Stimulated activated CD8-positive, alpha-beta memory T cell treated with anti-CD3 and anti-CD28 coated beads, Interleukin-2, amount 100 ng/mL, for 1 hour (primary cell): Measurements from ENCODE around the gene NUDT11.
"Not testable (repeated sequence)": the region's sequence is repeated elsewhere in the genome, so short reads cannot be mapped to it uniquely, and the experiment has no call there.

Source experiments
- DNase-seq, 2 donors: peaks; one replicate each; pipeline ENCODE4 v3.0.0-alpha.2; 2020; ENCODE audit warnings: low read depth in 2 of 2

The NUDT11 gene

DNA sequence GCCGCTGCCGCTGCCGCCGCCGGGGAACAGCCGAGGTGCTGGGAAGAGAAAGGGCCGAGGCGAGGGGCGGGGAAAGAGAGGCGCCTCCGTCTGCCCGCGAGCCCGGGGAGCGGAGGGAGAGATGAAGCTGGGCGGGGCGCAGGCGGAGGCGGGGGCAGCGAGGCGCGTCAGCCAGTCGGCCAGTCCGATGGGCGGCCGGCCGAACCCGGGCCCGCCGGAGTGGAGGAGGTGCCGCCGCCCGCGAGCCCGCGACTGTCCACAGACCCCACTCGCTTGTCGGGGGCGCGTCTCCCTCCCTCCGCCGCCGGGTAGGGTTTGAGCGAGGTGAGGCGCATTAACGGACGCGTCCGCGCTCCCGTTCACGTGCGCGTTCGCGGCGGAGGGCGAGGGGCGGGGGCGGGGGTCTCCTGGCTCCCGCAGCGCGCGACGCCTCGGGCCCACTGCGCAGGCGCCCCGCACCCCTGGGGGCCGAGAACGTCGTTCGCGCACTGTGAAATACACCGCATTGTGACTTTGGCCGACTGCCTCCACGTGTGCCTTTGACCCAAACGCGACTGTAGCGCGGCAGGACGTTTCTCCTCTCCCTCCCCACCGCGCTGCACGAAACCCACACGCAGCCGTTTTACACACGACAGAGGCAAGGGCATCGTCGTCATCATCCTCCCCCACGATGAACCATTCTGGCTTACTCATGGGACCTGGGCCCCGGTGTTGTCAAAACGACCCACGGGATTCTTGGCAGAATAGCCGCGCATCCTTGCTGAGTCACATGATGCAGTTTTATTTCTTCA, at the start of gene NUDT11:
Gene NUDT11 (minus strand): TSS at position 92 of the 791 bp plus-strand sequence. CDS start 148 bp downstream, outside the sequence.
- DNase-seq: no peak

DNA sequence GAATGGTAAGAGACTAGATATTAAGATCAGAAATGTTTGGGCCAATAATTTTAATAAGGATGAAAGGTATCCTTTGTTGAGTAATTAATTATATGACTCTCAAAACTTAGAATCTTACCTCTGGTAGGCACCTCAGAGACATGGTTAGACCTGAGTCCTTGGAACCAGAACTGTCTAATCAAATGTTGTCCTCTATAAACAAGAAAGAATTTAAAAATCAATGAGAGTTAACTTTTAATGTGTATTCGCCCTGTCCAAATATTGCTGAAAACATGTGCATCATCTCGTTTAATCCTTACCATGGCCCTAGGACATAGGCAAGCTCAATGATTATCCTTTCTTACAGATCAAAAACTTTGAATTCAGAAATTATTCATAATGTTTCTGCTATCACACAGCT, 24.0 kb upstream of the NUDT11 start:
- DNase-seq: no peak

DNA sequence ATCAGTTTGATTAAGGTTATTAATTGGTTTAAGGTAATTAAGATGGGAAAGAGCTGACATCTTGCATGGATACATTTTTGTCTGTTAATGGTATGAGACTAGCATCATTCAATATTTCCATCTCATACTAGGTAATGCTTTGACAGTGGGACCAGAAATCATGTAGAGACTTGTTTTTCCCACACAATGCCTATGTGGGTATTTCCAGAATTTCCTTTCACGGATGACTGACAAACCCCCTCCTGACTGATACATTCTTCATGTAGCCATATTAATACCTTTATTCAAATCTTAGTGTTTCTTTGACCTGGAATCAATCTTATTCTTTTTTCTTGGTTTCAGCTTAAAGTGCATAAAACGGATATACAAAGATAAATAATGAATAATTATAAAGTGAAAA, 22.7 kb upstream of the NUDT11 start:
- not testable (repeated sequence) for DNase-seq

DNA sequence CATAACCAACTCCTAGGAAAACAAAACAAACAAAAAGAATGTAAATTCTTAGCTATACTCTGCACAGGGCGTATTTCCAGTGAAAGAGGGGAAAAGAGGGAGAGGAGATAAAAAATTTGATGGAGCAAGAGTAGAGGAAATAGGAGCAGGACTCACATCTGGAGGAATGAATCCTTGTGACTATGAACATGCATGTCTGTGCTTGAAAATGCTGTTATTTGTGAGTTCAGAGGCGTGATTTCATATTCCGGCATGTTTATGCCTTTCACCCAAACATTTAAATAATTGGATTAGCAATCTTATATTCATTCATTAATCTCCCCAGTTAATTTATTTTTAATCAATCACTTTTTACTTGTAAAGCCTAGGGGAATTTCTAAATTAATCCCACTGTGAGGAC, 11.2 kb upstream of the NUDT11 start:
- no peak for DNase-seq

DNA sequence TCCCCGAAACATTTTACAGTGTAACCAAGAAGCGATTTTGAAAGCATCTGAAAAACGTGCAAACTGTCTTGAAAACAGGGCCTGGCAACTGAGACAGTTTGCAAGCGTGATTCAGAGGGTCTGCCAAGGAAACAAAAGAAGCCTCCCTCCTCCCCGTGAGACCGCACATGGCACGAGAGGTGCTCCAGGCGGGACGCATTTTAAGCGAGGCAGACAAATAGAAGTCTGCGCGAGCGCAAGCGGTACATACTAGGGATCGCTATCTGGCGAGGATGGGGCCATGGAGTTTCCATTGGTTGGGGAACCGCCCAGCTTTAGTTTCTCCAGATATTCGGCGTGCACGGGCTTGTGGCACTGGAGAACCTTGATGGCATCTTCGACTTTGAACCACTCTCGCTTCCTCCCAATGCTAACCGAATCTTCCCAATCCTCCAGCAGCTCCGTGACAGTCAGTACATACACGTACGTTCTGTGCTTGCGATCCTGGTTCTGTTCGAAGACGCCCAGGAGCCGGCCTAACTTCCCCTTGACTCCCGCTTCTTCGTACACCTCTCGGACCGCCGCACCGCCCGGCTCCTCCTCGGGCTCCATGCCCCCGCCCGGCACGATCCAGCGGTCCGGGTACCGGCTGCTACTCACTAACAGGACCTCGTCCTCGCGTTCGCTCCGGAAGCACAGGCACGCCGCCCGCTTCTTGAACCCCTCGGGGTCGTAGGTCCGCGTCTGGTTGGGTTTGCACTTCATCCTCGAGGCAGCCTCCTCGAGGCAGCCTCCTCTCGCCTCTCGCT, 497 bp downstream of the NUDT11 start:
- DNase-seq: not testable (repeated sequence)

DNA sequence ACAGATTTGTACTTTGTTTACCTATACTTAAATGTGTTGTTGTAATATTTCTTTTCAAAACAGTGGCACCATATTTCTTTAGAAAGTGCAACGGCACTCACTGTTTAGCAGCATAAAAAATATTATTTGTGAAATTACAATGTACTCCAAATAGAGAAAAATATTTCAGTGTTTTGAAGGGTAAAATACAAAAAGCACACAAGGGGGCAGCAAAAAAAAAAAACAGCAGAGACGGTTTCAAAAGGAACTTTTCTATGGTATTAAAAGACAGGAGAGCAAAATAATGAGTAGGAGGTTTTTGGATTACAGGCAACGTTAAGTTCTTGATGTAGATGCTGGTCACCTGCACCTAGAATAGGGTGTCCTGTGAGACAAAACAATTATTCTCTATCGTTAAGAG, 2.0 kb downstream of the NUDT11 start:
- no peak for DNase-seq

DNA sequence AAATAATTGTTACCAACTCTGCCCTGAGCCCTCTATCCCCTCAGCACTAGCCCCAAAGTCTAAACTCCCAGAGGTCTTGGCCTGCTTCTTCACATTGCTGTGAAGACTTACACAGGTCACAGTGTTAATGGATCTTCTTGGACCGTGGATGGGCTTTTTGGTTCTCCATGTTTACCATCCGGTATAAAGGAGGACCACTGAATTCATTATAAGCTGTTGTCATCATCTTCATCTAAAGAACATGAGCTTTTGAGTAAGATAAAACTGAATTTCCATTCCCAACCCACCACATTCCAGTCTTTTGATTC, 8.5 kb downstream of the NUDT11 start:
- DNase-seq: no peak

DNA sequence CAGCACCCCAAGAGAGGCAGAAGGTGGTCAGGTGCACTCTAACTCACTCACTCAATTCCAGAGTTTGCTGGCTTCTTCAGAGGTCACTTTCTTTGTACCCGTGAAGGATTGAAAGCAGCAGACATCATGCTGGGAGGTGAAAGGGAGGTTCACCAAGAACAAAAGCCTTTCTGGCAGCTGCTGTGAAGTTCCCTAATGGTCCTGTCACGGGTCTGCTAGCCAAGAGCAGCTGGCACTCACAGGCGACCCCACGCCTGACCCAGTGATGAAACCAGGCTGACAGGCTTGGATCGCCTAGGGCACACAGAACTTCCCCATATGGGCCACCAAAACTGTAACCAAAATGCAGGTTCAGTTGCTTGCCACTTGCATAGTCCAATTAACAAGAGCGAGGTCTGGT, 11.8 kb downstream of the NUDT11 start:
- no peak for DNase-seq

DNA sequence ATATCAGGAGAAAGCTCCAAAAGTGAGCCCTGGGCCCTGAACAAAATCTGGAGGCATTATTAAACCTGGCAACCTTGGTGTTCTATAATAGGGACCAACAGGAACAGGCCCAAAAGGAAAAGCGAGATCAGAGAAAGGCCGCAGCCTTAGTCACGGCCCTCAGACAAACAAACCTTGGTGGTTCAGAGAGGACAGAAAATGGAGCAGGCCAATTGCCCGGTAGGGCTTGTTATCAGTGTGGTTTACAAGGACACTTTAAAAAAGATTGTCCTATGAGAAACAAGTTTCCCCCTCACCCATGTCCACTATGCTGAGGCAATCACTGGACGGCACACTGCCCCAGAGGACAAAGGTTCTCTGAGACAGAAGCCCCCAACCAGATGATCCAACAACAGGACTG, 14.0 kb downstream of the NUDT11 start:
- DNase-seq: not testable (repeated sequence)

DNA sequence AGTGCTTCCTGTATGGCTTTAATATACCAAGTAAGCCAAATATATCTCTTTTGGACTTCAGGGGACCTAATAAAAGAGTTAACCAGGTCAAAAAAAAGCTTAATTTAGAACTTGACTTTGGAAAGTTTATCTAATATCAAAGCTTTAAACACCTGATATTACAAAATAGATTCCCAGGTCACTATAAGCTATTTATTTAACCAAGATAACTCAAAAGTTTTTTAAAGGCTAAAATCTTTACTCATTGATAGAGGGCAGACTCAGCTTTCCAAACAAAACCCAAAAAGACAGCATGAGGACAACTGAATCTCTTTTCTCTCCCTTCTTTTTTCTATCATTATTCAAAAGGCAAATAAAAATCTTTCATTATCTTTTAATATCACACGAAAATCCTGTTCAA, 19.5 kb downstream of the NUDT11 start:
- DNase-seq: no peak

DNA sequence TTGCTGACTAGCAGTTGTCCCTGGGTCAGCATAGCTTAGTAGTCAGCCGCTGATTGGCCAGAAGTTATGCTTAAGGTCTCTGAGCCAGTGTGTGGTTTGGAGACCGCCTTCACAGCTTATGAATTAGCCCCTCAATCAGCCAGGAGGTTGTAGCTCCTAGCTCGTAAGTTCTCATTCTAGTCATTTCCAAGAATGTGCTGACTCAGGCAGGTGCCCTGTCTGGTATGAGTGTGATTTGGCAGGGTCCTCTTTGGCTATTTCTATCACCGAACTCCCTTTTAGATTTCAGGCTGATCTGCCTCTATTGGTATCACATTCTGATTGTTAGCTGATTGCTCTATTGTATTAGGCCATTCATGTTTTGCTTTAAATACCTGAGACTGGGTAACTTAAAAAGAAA, 33.1 kb downstream of the NUDT11 start:
- DNase-seq: no peak

DNA sequence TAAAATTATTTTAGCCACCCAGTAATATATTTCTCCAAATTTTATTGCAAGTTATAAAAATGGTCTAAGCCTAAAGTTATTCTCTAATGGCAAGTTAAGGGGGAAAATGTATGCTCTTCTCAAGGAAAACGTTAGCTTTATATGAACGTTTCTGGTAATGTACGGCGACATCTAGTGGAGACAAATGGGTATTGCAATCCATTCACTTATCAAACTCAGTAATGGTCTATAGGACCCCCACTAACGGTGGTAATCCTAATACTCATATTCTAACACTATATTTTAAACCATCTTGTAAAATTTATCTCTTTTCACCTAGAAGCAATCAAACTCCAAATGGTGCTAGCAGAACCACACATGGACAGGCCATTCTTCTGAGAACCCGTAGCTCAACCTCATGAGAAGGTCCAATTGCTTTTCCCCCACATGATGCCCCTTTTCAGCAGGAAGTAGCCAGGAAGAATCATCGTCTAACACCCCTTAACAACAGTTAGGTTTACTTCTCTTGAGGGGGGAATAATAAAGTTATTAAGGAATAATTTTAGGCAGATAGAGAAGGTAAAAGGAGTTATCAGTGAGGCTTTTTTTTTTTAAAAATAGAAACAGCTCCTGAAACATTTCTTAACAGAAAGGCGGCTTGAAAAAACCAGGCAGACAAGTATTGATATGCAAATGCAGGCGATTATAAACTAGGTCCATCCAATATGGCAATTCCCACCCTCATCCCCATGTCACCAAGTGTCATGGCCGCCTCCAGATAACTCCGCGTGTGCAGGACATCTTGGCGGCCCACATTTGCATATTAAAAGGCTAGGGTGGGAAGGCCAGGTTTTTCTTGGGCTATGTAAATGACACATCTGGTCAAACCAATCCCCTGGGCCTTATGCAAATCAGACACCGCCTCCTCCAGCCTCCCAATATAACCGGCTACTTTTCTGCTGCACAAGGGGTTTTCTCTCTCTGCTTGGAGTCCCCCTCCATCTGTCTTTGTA, 35.0 kb downstream of the NUDT11 start:
- DNase-seq: no peak

DNA sequence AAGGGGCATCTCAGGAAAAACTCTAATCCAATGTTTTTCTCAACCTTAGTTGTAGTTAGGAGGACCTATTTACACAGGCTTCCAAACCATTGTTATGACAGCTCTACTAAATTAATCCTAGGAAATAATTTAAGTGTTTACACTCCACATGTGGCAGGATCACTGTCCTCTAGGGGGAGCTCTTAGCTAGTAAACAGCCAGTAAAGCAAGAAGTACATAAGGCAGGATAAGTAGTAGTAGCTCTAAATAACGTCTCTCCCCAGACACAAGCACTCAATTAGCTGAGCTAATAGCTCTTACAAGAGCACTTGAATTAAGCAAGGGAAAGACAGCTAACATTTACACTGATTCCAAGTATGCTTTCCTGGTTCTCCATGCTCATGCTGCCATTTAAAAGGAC, 37.3 kb downstream of the NUDT11 start:
- no peak for DNase-seq

DNA sequence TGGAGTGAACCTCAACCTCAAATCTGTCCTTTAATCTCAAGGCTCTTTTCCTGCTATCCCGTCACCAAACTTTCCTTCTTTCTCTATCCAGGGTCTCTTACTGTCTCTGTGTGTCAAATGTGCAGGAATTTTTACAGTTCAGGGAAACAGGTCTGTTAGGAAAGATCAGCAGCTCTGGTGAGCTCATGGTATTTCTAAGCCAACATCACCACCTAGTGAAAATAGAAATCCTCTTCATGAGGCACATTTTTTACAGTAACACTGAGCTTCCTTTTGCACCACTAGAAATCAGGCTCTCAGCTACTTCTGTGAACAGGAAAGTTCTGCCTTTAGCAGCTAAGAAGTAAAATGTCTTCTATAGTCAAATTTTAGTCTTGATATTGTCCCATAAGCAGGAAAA, 39.6 kb downstream of the NUDT11 start:
- no peak for DNase-seq

DNA sequence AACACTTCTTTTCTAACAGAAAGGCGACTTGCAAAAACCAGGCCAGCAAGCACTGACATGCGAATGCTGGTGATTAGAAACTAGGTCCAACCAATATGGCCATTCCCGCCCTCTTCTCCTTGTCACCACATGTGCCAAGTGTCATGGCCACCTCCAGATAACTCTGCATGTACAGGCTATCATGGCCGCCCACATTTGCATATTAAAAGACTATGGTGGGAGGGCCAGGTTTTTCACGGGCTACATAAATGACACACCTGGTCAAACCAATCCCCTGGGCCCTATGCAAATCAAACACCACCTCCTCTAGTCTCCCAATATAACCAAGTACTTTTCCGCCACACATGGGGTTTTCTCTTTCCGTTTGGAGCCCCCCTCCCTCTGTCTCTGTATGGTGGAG, 40.1 kb downstream of the NUDT11 start:
- DNase-seq: no peak

DNA sequence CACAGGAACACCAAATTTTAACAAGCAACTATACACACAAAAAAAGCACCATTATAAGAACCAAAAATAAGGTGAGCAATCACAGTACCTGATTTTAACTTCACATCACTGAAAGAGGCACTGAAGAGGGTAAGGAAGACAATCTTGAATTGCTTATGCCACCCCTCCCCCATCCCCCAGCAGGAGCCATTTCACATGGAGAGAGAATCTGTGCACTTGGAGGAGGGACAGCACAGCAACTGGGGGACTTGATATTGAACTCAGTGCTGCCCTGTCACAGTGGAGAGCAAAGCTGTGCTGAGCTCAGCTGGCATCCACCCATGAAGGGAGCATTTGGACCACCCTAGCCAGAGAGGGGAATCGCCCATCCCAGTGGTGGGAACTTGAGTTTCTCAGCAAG, 56.0 kb downstream of the NUDT11 start:
- DNase-seq: no peak
